H9 (cell line): Measurements from ENCODE around the gene POLN. TPM values are rescaled to one million over a fixed set of nuclear protein-coding genes. Genes with fewer than 3 reads are reported as not detected.

Source experiments
- DNase-seq: peaks from one replicate; pipeline ENCODE4 v3.0.0-alpha.2; 2017
- H2AFZ ChIP-seq: one replicate; pipeline ENCODE4 v1.6.1; 2013; ENCODE audit warnings: mild to moderate bottlenecking, low read length, control low read depth, moderate library complexity
- H2AK5ac ChIP-seq: 2 replicates; pipeline ENCODE4 v1.6.1; 2013; ENCODE audit warnings: low read length, control low read depth, mixed read lengths; ENCODE audit not compliant: insufficient read length
- H2BK120ac ChIP-seq: one replicate; pipeline ENCODE4 v1.6.1; 2013; ENCODE audit warnings: low read depth, mild to moderate bottlenecking, low read length, control low read depth, inconsistent platforms; ENCODE audit not compliant: poor library complexity, severe bottlenecking
- H2BK12ac ChIP-seq: 2 replicates; pipeline ENCODE4 v1.6.1; 2013; ENCODE audit warnings: low read length, control low read depth, mixed read lengths, low read depth; ENCODE audit not compliant: insufficient read length
- H2BK15ac ChIP-seq: 2 replicates; pipeline ENCODE4 v1.6.1; 2013; ENCODE audit warnings: low read depth, low read length, control low read depth
- H2BK20ac ChIP-seq: one replicate; pipeline ENCODE4 v1.6.1; 2013; ENCODE audit warnings: low read depth, mild to moderate bottlenecking, low read length, control low read depth, inconsistent platforms; ENCODE audit not compliant: poor library complexity, severe bottlenecking
- H2BK5ac ChIP-seq: 2 replicates; pipeline ENCODE4 v1.6.1; 2013; ENCODE audit warnings: low read length, control low read depth, mixed read lengths; ENCODE audit not compliant: insufficient read length
- H3K14ac ChIP-seq: 2 replicates; pipeline ENCODE4 v1.6.1; 2013; ENCODE audit warnings: low read length, control low read depth; ENCODE audit not compliant: insufficient read depth
- H3K18ac ChIP-seq: 2 replicates; pipeline ENCODE4 v1.6.1; 2013; ENCODE audit warnings: low read depth, mild to moderate bottlenecking, mixed read lengths, low read length, control low read depth; ENCODE audit not compliant: insufficient read length
- H3K23ac ChIP-seq: 2 replicates; pipeline ENCODE4 v1.6.1; 2013; ENCODE audit warnings: low read length, control low read depth, mixed read lengths, low read depth; ENCODE audit not compliant: insufficient read length
- H3K23me2 ChIP-seq: 2 replicates; pipeline ENCODE4 v1.6.1; 2013; ENCODE audit warnings: low read depth, mild to moderate bottlenecking, mixed read lengths, low read length, control low read depth; ENCODE audit not compliant: insufficient read length, poor library complexity, severe bottlenecking
- H3K27ac ChIP-seq: 2 replicates; pipeline ENCODE4 v1.5.1; 2013; ENCODE audit warnings: low read length, control low read depth, mixed read lengths, low read depth; ENCODE audit not compliant: insufficient read length
- H3K27me3 ChIP-seq: 2 replicates; pipeline ENCODE4 v1.6.1; 2013; ENCODE audit warnings: low read length, control low read depth, inconsistent platforms; ENCODE audit not compliant: insufficient read depth
- H3K4ac ChIP-seq: 2 replicates; pipeline ENCODE4 v1.6.1; 2013; ENCODE audit warnings: low read depth, mild to moderate bottlenecking, control low read depth, inconsistent platforms, low read length, moderate library complexity
- H3K4me1 ChIP-seq: 2 replicates; pipeline ENCODE4 v1.6.1; 2013; ENCODE audit warnings: low read length, control low read depth, inconsistent platforms; ENCODE audit not compliant: insufficient read depth
- H3K4me2 ChIP-seq: 2 replicates; pipeline ENCODE4 v1.6.1; 2013; ENCODE audit warnings: low read length, control low read depth, mixed read lengths; ENCODE audit not compliant: insufficient read length, insufficient read depth
- H3K56ac ChIP-seq: 2 replicates; pipeline ENCODE4 v1.6.1; 2013; ENCODE audit warnings: low read depth, mild to moderate bottlenecking, mixed read lengths, low read length, control low read depth; ENCODE audit not compliant: insufficient read length
- H3K79me1 ChIP-seq: 2 replicates; pipeline ENCODE4 v1.6.1; 2013; ENCODE audit warnings: low read depth, mild to moderate bottlenecking, moderate library complexity, low read length, control low read depth, inconsistent platforms; ENCODE audit not compliant: insufficient read depth, poor library complexity, severe bottlenecking
- H3K79me2 ChIP-seq: 2 replicates; pipeline ENCODE4 v1.6.1; 2013; ENCODE audit warnings: low read length, control low read depth, inconsistent platforms; ENCODE audit not compliant: insufficient read depth
- H3K9ac ChIP-seq: 2 replicates; pipeline ENCODE4 v1.6.1; 2013; ENCODE audit warnings: low read length, control low read depth, mixed read lengths; ENCODE audit not compliant: insufficient read length; ENCODE audit errors: extremely low read depth
- H3K9me3 ChIP-seq: one replicate; pipeline ENCODE4 v1.6.1; 2013; ENCODE audit warnings: low read depth, low read length, inconsistent platforms; ENCODE audit not compliant: control insufficient read depth
- H3T11ph ChIP-seq: one replicate; pipeline ENCODE4 v1.6.1; 2013; ENCODE audit warnings: mild to moderate bottlenecking, low read length, control low read depth, inconsistent platforms
- H4K20me1 ChIP-seq: one replicate; pipeline ENCODE4 v1.6.1; 2013; ENCODE audit not compliant: control insufficient read depth, insufficient read length, insufficient read depth
- H4K5ac ChIP-seq: 2 replicates; pipeline ENCODE4 v1.6.1; 2013; ENCODE audit warnings: low read depth, mild to moderate bottlenecking, mixed read lengths, low read length, control low read depth; ENCODE audit not compliant: insufficient read length
- H4K8ac ChIP-seq: replicated peaks from 2 replicates; pipeline ENCODE4 v1.6.1; 2013; ENCODE audit warnings: low read length, control low read depth, mixed read lengths, low read depth; ENCODE audit not compliant: insufficient read length
- H4K91ac ChIP-seq: 2 replicates; pipeline ENCODE4 v1.6.1; 2013; ENCODE audit warnings: low read depth, mild to moderate bottlenecking, moderate library complexity, mixed read lengths, low read length, control low read depth; ENCODE audit not compliant: insufficient read length
- H3K27ac Mint-ChIP-seq, 3 experiments: 2 replicates in 2 of 3; 3 replicates in 1 of 3; pipeline ENCODE4 v1.8.0; 2020 to 2021; ENCODE audit warnings: mixed read lengths in 3 of 3, mild to moderate bottlenecking in 1 of 3, moderate library complexity in 1 of 3
- H3K27me3 Mint-ChIP-seq: 2 replicates; pipeline ENCODE4 v1.8.0; 2021; ENCODE audit warnings: low read depth, mild to moderate bottlenecking, moderate library complexity, mixed read lengths
- H3K36me3 Mint-ChIP-seq, 3 experiments: 2 replicates in 2 of 3; 3 replicates in 1 of 3; pipeline ENCODE4 v1.8.0; 2020 to 2021; ENCODE audit warnings: low read depth in 3 of 3, mixed read lengths in 3 of 3; ENCODE audit not compliant: insufficient read depth in 1 of 3
- H3K4me1 Mint-ChIP-seq, 2 experiments: 2 replicates each; pipeline ENCODE4 v1.8.0; 2020; ENCODE audit warnings: mixed read lengths in 2 of 2
- H3K4me3 Mint-ChIP-seq, 2 experiments: 2 replicates in 1 of 2; 3 replicates in 1 of 2; pipeline ENCODE4 v1.8.0; 2020 to 2021; ENCODE audit warnings: mild to moderate bottlenecking in 2 of 2, mixed read lengths in 2 of 2, moderate library complexity in 1 of 2
- H3K9me3 Mint-ChIP-seq, 2 experiments: 2 replicates in 1 of 2; 3 replicates in 1 of 2; pipeline ENCODE4 v1.8.0; 2020; ENCODE audit warnings: mild to moderate bottlenecking in 2 of 2, mixed read lengths in 2 of 2, moderate library complexity in 1 of 2
- CTCF ChIP-seq: fragments of 200-600 bp; sonication (generic); conservative IDR thresholded peaks from 3 replicates; pipeline ENCODE4 v1.8.0; 2021; ENCODE audit warnings: antibody characterized with exemption, mild to moderate bottlenecking
- WGBS: extraction: QIAGEN DNeasy Blood & Tissue Kit; methylation state at CpG from one replicate; pipeline ENCODE4 v1.1.7; 2013; ENCODE audit warnings: missing lambda C conversion rate, low lambda C conversion rate, mixed read lengths; ENCODE audit not compliant: insufficient read length; ENCODE audit errors: extremely low coverage; 5-methylcytosine and 5-hydroxymethylcytosine counted together
- total RNA-seq: library from RNA; stranded (reverse); gene quantifications from 2 replicates; pipeline ENCODE4 v1.2.1, GENCODE V29; 2021

POLN gene
- total RNA-seq, 1 experiment from 2014 or later: 0.74 TPM

GRCh38 chr4:2045518-2045951, 196.4 kb downstream of the POLN start:
- peaks cover 55% of the 10 kb centered on the region for H3K27me3 Mint-ChIP-seq
- H3K9me3 Mint-ChIP-seq: no peaks in the 10 kb centered on the region
- H3K4me3 Mint-ChIP-seq: no peak overlapping the region

More at GRCh38 chr4:2045518-2045951, 196.4 kb downstream of the POLN start:
- no peak overlapping the region for H3T11ph ChIP-seq
- H4K5ac ChIP-seq: no peak overlapping the region
- no peaks in the 10 kb centered on the region for H4K20me1 ChIP-seq
- no peaks in the 10 kb centered on the region; the same call in 1 of the 2 replicates for H3K4me1 ChIP-seq
- no peaks in the 10 kb centered on the region; a peak in 1 of 7 replicates for H3K36me3 Mint-ChIP-seq
- peaks cover 12% of the 10 kb centered on the region for H3K23me2 ChIP-seq
- peaks cover 12% of the 10 kb centered on the region for H3K27me3 ChIP-seq
- no peak overlapping the region for H2BK120ac ChIP-seq
- H4K91ac ChIP-seq: no peak overlapping the region
- no peak overlapping the region for H3K9ac ChIP-seq
- H3K4me2 ChIP-seq: no peak overlapping the region
- H3K27ac ChIP-seq: no peak overlapping the region
- H3K27ac Mint-ChIP-seq: no peak overlapping the region; a peak in 1 of 7 replicates
- WGBS: no CpG with 5 or more reads among the region's 11 CpGs
- no peak for TF ChIP-seq CTCF
- no peak overlapping the region for H2BK5ac ChIP-seq
- H2BK15ac ChIP-seq: no peak overlapping the region
- H3K9me3 ChIP-seq: no peaks in the 10 kb centered on the region
- H3K79me1 ChIP-seq: no peaks in the 10 kb centered on the region
- no peak overlapping the region for H2BK20ac ChIP-seq
- H4K8ac ChIP-seq: no peak overlapping the region
- no peak overlapping the region for H3K23ac ChIP-seq
- H2BK12ac ChIP-seq: no peak overlapping the region
- no peak overlapping the region for H2AFZ ChIP-seq
- no peak overlapping the region for H3K18ac ChIP-seq
- no peak overlapping the region for H2AK5ac ChIP-seq
- H3K4ac ChIP-seq: no peak overlapping the region
- H3K56ac ChIP-seq: no peak overlapping the region
- no peaks in the 10 kb centered on the region for H3K4me1 Mint-ChIP-seq
- H3K14ac ChIP-seq: no peak overlapping the region
- H3K79me2 ChIP-seq: no peaks in the 10 kb centered on the region
- no peak for DNase-seq
